GM04503 (cell line): Measurements from ENCODE around the gene HIRIP3.

Experiments
- DNase-seq: peaks from one replicate; pipeline ENCODE4 v3.0.0-alpha.2; 2012; ENCODE audit warnings: low read depth

HIRIP3 gene

DNA sequence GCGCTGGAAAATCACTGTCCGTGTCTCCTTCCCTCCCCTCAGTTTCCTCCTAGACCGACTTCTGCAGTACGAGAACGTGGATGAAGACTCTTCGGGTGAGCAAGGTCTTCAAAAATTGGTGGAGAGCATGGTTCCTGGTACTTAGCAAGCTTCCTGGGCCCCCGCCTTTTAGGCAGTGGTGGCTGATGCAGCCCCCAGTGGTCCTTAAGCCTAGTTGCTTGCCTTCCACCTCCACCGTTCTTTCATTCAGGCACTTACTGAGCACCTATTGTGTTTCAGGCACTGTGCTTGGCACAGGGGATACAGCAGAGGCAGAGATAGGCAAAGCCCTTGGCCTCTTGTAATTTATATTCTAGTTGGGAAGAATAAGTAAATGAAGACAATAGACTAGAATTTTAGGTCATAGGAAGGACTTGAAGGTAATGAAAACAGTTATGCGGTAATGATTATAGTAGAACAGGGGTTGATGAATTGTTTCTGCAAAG, 1.4 kb upstream of the HIRIP3 start:
- DNase-seq, result no peak

DNA sequence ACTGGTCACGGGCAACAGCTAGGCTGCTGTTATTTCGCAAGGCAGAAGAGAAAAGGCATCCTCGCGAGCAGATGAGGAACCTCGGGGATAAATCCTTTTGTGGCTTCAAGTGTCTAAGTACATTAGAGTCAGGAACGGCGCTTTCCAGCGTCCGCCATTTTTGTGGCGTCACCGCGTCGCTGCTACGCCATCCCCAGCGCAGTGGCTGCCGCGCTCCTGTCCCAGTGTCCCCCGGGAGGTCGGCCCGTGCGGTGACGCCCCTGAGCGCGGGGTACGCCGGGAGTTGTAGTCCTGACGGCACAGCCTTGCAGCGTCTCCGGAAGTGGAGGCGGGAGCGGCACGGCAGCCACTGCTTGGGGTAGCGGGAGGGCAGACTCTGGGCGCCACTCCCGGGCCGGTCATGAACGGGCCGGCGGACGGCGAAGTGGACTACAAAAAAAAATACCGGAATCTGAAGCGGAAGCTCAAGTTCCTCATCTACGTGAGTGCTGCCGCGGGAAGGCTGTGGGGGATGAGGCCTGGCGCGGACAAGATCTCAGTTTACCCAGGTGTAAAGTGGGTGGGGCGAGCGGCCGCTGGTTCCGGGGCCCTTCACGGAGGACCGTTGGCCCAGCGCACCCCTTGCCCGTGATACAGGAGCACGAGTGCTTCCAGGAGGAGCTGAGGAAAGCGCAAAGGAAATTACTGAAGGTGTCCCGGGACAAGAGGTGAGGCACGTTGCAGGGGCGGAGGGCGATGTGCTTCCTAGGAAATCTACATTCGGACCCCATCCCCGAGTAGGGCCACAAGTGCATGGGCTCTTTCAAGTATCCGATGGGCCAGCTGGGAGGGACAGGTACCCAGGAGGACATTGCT, 721 bp upstream of the HIRIP3 start, which contains the start of gene INO80E:
Gene INO80E, plus strand, starts transcription at position 331 of the 855 bp plus-strand sequence. Its CDS starts 70 bp downstream, at position 401.
- DNase-seq, result peak; percentile 66

GRCh38 chr16:29994600-29995323, 655 bp downstream of the HIRIP3 start:
- DNase-seq, result no peak

GRCh38 chr16:29993903-29994599, 1.4 kb downstream of the HIRIP3 start:
- no peak for DNase-seq

- no peak for DNase-seq
Observed at GRCh38 chr16:29993191-29993902, 2.1 kb downstream of the HIRIP3 start.

DNA sequence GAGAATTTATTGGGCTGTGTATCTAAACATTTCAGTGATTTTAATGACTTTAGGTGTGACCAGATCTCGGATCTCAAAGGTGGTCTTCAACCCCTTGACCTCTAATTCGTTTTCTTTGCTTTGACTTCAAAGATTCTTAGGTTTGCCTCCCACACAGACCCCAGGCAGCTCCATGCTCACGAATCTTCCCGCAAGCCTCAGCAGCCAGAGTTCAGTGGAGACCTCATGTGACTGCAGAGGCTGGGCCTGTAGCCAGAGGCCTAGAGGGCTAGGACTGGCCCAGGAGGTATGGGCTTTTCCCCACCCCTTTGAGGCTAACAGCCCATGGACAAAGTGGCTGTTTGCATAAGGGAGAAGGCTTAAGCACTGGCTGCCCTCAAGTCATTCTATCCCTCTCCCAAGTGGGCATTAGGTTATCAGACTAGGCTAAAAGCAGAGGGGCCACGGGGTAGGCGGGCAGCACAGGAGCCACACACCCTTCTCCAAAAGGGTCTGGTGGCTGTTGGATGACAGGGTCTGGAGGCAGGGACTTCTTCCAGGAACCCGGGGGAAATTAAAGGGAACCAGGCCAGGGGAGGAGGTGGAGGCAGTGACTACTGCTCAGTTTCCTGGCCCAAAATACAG, 3.0 kb downstream of the HIRIP3 start:
- DNase-seq, result no peak

DNA sequence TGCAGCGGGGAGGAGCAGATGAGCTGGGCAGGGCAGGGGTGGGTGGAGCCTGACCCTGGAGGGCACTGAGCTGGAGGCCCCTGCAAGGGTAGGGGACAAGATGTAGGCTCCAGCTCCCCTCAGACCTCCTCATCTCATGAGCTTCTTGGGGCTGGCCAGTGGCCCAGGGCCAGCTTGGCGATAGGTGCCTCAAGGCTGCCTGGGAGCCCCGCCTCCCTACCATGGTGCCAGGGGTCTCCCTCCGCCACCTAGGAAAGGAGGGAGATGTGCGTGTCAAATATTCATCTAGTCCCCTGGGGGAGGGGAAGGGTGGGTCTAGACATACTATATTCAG, 3.9 kb downstream of the HIRIP3 start:
- DNase-seq, result no peak

GRCh38 chr16:29990883-29991570, 4.4 kb downstream of the HIRIP3 start:
- DNase-seq, result no peak

DNA sequence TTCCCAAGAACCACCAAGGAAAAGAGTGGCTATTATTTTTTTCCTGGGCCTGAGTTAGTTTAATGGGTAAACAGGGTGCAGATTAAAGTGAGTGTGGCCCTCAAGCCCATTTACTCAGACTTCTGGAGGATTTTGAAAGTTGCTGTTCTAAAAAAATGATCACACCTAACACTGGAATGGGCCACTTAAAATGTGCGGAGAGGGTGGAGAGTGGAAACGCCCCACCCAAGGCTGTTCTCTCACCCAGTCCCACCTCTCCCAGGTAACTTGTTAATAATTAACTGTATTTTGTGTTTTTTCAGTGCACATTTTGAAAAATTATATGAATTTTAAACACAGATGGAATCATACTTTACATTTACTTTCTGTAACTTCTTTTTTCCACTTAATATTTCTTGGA, 5.4 kb downstream of the HIRIP3 start:
- DNase-seq, result no peak

DNA sequence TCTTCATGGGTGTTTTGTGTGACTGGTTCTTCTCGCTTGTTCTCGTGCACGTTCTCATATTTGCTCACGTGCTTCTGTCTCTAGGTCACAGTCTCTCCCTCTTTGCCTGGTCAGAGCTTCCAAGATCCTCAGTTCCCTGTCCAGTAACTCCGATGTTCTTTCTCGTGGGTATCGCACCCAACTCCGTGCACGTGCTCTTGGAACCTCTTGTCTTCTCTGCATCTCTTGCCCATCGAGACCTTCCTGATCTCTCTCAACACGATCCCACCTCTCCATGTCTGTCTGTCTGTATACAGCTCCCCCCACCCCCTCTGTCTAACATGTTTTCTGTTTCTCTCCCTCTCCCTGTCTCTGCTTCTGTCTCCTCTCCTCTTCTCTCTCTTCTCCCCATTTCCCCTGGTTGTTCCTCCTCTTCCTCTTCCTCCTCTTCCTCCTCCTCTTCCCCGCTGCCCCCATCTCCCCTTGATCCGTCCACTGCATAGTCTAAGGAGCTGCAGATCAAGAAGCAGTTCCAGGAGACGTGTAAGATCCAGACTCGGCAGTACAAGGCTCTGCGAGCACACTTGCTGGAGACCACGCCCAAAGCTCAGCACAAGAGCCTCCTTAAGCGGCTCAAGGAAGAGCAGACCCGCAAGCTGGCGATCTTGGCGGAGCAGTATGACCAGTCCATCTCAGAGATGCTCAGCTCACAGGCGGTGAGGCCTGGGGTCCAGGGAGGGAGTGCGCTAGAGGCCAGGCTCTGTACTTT, 6.1 kb downstream of the HIRIP3 start:
- DNase-seq, result no peak

- no peak for DNase-seq
Observed at GRCh38 chr16:29988346-29989075, 6.9 kb downstream of the HIRIP3 start.

GRCh38 chr16:29987371-29988085, 7.9 kb downstream of the HIRIP3 start:
- DNase-seq, result no peak

- DNase-seq, result no peak
Observed at GRCh38 chr16:29986931-29987330, 8.5 kb downstream of the HIRIP3 start.

GRCh38 chr16:29986231-29986630, 9.2 kb downstream of the HIRIP3 start:
- no peak for DNase-seq

DNA sequence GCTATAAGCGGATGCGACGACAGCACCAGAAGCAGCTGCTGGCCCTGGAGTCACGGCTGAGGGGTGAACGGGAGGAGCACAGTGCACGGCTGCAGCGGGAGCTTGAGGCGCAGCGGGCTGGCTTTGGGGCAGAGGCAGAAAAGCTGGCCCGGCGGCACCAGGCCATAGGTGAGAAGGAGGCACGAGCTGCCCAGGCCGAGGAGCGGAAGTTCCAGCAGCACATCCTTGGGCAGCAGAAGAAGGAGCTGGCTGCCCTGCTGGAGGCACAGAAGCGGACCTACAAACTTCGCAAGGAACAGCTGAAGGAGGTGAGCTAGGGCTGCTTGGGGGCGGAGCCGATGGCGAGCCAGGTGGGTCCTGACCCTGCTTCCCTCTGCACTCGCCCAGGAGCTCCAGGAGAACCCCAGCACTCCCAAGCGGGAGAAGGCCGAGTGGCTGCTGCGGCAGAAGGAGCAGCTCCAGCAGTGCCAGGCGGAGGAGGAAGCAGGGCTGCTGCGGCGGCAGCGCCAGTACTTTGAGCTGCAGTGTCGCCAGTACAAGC, 10.1 kb downstream of the HIRIP3 start:
- DNase-seq, result no peak

GRCh38 chr16:29984764-29985147, 10.7 kb downstream of the HIRIP3 start:
- DNase-seq, result no peak

GRCh38 chr16:29984137-29984763, 11.2 kb downstream of the HIRIP3 start:
- no peak for DNase-seq
